GM12878 (cell line): Measurements from ENCODE around the gene FBF1. TPM values are rescaled to one million over a fixed set of nuclear protein-coding genes. Genes with fewer than 3 reads are reported as not detected.

Experiments
- ATAC-seq: fragments of 200-7000 bp; cut with Tn5 transposase; 3 replicates; pipeline ENCODE4 v1.9.1; 2020; ENCODE audit warnings: mild to moderate bottlenecking, moderate library complexity
- BruUV-seq: library from RNA; stranded (reverse); fragments of 400-500 nt; replicated peaks from 2 replicates; lab custom pipeline; 2021; lab: Mats Ljungman, UMichigan
- CTCF ChIA-PET: fragments of 300-600 bp; sonication (Branson Sonifier 250); formaldehyde crosslinking; extraction: SDS; loops from one replicate; lab custom pipeline; 2021; ENCODE audit warnings: inconsistent platforms; lab: Yijun Ruan, JAX
- POLR2A ChIA-PET: fragments of 350-600 bp; formaldehyde crosslinking; extraction: SDS; loops from one replicate; lab custom pipeline; 2021; ENCODE audit warnings: inconsistent platforms; lab: Charles Lee
- RAD21 ChIA-PET: fragments of 300-600 bp; sonication (Branson Sonifier 250); formaldehyde crosslinking; loops from one replicate; lab custom pipeline; 2023; ENCODE audit warnings: antibody characterized with exemption; ENCODE audit not compliant: unreplicated experiment; lab: Charles Lee
- SMC1A ChIA-PET: fragments of 300-600 bp; sonication (Branson Sonifier 250); formaldehyde crosslinking; loops from one replicate; lab custom pipeline; 2023; ENCODE audit not compliant: unreplicated experiment, uncharacterized antibody; lab: Charles Lee
- DNase-seq: peaks from one replicate; pipeline ENCODE4 v3.0.0-alpha.2; 2011; ENCODE audit warnings: low read depth, low spot score
- FAIRE-seq: peaks from 3 replicates; lab custom pipeline; 2011; peaks lifted over from hg19 to GRCh38; lab: Jason Lieb, UNC
- H2AFZ ChIP-seq: 2 replicates; pipeline ENCODE4 v1.6.0; 2011; ENCODE audit warnings: low read depth, low read length, control low read depth; ENCODE audit not compliant: control insufficient read depth
- H3K27ac ChIP-seq: 2 replicates; pipeline ENCODE4 v1.5.1; 2011; ENCODE audit warnings: control low read depth; ENCODE audit not compliant: control insufficient read depth, insufficient read depth
- H3K27me3 ChIP-seq, 2 experiments: replicated peaks in 1 of 2; 2 replicates each; pipeline versions ENCODE4 v1.6.0 to v1.6.1; 2011; ENCODE audit warnings: low read length in 1 of 2; ENCODE audit not compliant: control insufficient read depth in 2 of 2, insufficient read depth in 2 of 2
- H3K36me3 ChIP-seq, 2 experiments: 2 replicates each; pipeline ENCODE4 v1.5.1; 2011; ENCODE audit warnings: low read length in 1 of 2; ENCODE audit not compliant: control insufficient read depth in 2 of 2, insufficient read depth in 2 of 2
- H3K4me1 ChIP-seq: 2 replicates; pipeline ENCODE4 v1.6.1; 2011; ENCODE audit warnings: mild to moderate bottlenecking, low read length, moderate library complexity, mixed read lengths; ENCODE audit not compliant: control insufficient read depth, insufficient read depth
- H3K4me2 ChIP-seq: 2 replicates; pipeline ENCODE4 v1.6.0; 2011; ENCODE audit warnings: control low read depth; ENCODE audit not compliant: control insufficient read depth, insufficient read depth
- H3K4me3 ChIP-seq: fragments of 200-600 bp; sonication (generic); 2 replicates; pipeline ENCODE4 v1.5.1; 2016
- H3K79me2 ChIP-seq: 2 replicates; pipeline ENCODE4 v1.6.0; 2011; ENCODE audit warnings: low read length; ENCODE audit not compliant: control insufficient read depth, insufficient read depth
- H3K9ac ChIP-seq: 2 replicates; pipeline ENCODE4 v1.8.0; 2011; ENCODE audit warnings: low read length, control low read depth, mixed read lengths; ENCODE audit not compliant: control insufficient read depth, insufficient read depth
- H3K9me3 ChIP-seq: replicated peaks from 3 replicates; pipeline ENCODE4 v1.5.1; 2011; ENCODE audit warnings: mild to moderate bottlenecking, low read length; ENCODE audit not compliant: control insufficient read depth, insufficient read depth
- H4K20me1 ChIP-seq: 2 replicates; pipeline ENCODE4 v1.6.0; 2011; ENCODE audit not compliant: control insufficient read depth, insufficient read depth
- ASH2L ChIP-seq: fragments of 300-600, 200-600 bp; sonication (generic); IDR thresholded peaks from 2 replicates; pipeline ENCODE4 v1.6.1; 2017; ENCODE audit warnings: low read depth, mild to moderate bottlenecking, borderline replicate concordance
- BACH1 ChIP-seq: fragments of 450-650 bp; IDR thresholded peaks from 2 replicates; pipeline ENCODE4 v1.6.1; 2017; ENCODE audit warnings: mild to moderate bottlenecking, borderline replicate concordance
- HCFC1 ChIP-seq: fragments of 150-350 bp; IDR thresholded peaks from 2 replicates; pipeline ENCODE4 v1.6.1; 2014; ENCODE audit warnings: low read length
- KLF5 ChIP-seq: fragments of 450-650 bp; IDR thresholded peaks from 2 replicates; pipeline ENCODE4 v1.6.1; 2014; ENCODE audit warnings: mild to moderate bottlenecking; ENCODE audit not compliant: partially characterized antibody
- MTA2 ChIP-seq: fragments of 450-650 bp; IDR thresholded peaks from 2 replicates; pipeline ENCODE4 v1.6.1; 2016; ENCODE audit warnings: low read depth, mild to moderate bottlenecking, moderate library complexity
- NR2C1 ChIP-seq: fragments of 450-650 bp; IDR thresholded peaks from 2 replicates; pipeline ENCODE4 v1.6.1; 2017; ENCODE audit warnings: antibody characterized with exemption, mild to moderate bottlenecking, moderate library complexity
- PAX8 ChIP-seq: fragments of 450-650 bp; IDR thresholded peaks from 2 replicates; pipeline ENCODE4 v1.6.1; 2017; ENCODE audit warnings: mild to moderate bottlenecking, moderate library complexity
- RUNX3 ChIP-seq: IDR thresholded peaks from 2 replicates; pipeline ENCODE4 v1.6.1; 2012; ENCODE audit warnings: low read length, inconsistent platforms
- SIX5 ChIP-seq: IDR thresholded peaks from 2 replicates; pipeline ENCODE4 v1.6.1; 2011; ENCODE audit warnings: mild to moderate bottlenecking, low read depth, low read length, moderate library complexity; ENCODE audit not compliant: severe bottlenecking
- YY1 ChIP-seq: IDR thresholded peaks from 2 replicates; pipeline ENCODE4 v1.6.1; 2011; ENCODE audit warnings: low read depth, mild to moderate bottlenecking, low read length
- WGBS: methylation state at CpG from one replicate; pipeline ENCODE4 v1.1.6; 2016; ENCODE audit warnings: low lambda C conversion rate; ENCODE audit not compliant: insufficient replicate concordance, insufficient coverage; ENCODE audit errors: missing lambda C conversion rate; 5-methylcytosine and 5-hydroxymethylcytosine counted together
- in situ Hi-C: fragments of 300-500 bp; cut with MboI; formaldehyde crosslinking; loops from 9 replicates; pipeline ENCODE4 v1.14.3; 2018; ENCODE audit warnings: mixed read lengths
- intact Hi-C: fragments of 100-400 bp; cut with micrococcal nuclease; formaldehyde crosslinking; loops from one replicate; pipeline ENCODE4 v1.14.2; 2022; ENCODE audit not compliant: unreplicated experiment
- polyA plus RNA-seq, 11 experiments: library from polyadenylated mRNA; depleted of rRNA in 4 of 11; unstranded in 6 of 11; stranded (reverse) in 5 of 11; fragments of >200 nt; fragmentation: Nextera tagmentation in 4 of 11; fragmentation: Illumina TruSeq in 1 of 11; extraction: Ambion mirVana in 4 of 11; extraction: Trizol in 1 of 11; gene quantifications; 1 replicate in 1 of 11; 2 replicates in 10 of 11; pipeline versions ENCODE4 v1.2.1 to v1.2.3, GENCODE V29; 2011 to 2016; ENCODE audit warnings: inconsistent platforms in 2 of 11, missing spikeins in 2 of 11, low read depth in 1 of 11
- total RNA-seq, 4 experiments: library from RNA; depleted of rRNA in 3 of 4; stranded (reverse); fragments of >200 nt in 3 of 4; fragmentation: Illumina TruSeq in 1 of 4; extraction: Trizol in 1 of 4; gene quantifications; 2 replicates each; pipeline versions ENCODE4 v1.2.1 to v1.2.3, GENCODE V29; 2013 to 2021
- TF ChIP-seq, protein P1 (sequence below): fragments of 450-650 bp; IDR thresholded peaks from 2 replicates; pipeline ENCODE4 v1.6.1; 2016; ENCODE audit warnings: mild to moderate bottlenecking
- TF ChIP-seq, protein P2 (sequence below): IDR thresholded peaks from 2 replicates; pipeline ENCODE4 v1.6.1; 2011; ENCODE audit warnings: borderline replicate concordance, low read depth, mild to moderate bottlenecking, moderate library complexity, mixed read lengths, low read length; ENCODE audit not compliant: insufficient read depth; ENCODE audit errors: extremely low read length

The FBF1 gene
- total and polyA plus RNA-seq, 10 of the 15 experiments (the other 5 are each of a cell fraction or from before 2014, with no cell fraction given), result 0.29 to 15.0 (median 7.0) TPM

DNA sequence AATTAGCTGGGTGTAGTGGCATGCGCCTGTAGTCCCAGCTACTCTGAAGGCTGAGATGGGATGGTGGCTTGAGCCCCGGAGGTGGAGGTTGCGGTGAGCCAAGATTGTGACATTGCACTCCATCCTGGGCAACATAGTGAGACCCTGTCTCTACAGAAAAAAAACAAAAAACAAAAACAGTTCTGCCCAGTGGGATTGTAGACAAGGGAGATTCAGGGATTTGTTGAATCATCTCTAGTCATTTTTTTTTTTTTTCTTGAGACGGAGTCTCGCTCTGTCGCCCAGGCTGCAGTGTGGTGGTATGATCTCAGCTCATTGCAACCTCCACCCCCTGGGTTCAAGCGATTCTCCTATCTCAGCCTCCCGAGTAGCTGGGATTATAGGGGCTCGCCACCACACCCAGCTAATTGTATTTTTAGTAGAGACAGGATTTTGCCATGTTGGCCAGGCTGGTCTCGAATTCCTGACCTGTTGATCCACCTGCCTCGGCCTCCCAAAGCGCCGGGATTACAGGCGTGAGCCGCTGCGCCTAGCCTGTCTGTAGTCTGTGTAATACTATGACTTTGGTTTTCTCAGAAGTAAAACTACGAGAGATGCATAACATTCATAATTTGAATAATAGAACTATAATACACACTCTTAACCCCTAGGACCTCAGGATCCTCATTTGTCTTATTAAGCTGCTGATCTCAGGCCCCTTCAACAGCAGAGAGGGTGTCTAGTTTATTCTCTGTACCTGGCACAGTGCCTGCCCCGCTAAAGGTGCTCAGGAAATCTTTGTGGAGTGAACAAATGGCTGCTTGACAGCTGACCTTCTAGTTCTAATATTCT, 39.6 kb upstream of the FBF1 start:
- TF ChIP-seq ASH2L (no peak), SIX5 (no peak), RUNX3 (peak; percentile 4; the same call in 1 of the 2 replicates)
- TF ChIP-seq, all 136 proteins: peak for 1
- in situ Hi-C loops, result no loop called here
- POLR2A ChIA-PET, result interaction anchor here (0.6 to 2.9 kb wide), 11 partner anchors 8 to 373 kb away, joined by 3 to 24 read pairs (median 3); partner anchors contain the start of genes MRPL38 and PRPSAP1
- 56% methylated on average over 16 of the region's 18 CpGs for WGBS
- H3K4me2 ChIP-seq, result peak overlapping the region; percentile 73
- RAD21 ChIA-PET, result interaction anchor here (1.1 to 1.4 kb wide), 3 partner anchors 11 to 22 kb away, joined by 4 to 10 read pairs (median 9); no protein-coding TSS in a partner anchor
- no peaks in the 10 kb centered on the region for H3K36me3 ChIP-seq
- H3K9ac ChIP-seq, result peak overlapping the region; percentile 99
- BruUV-seq, result TSS peak; percentile 76
- H3K27ac ChIP-seq, result peak overlapping the region; percentile 99
- peaks cover 6% of the 10 kb centered on the region for H3K4me1 ChIP-seq
- no peaks in the 10 kb centered on the region for H4K20me1 ChIP-seq
- SMC1A ChIA-PET, result interaction anchor here (0.6 to 2.1 kb wide), 10 partner anchors 10 to 126 kb away, joined by 3 to 10 read pairs (median 4); partner anchors contain the start of gene WBP2
- H3K79me2 ChIP-seq, result peaks cover 20% of the 10 kb centered on the region
- no peaks in the 10 kb centered on the region for H3K9me3 ChIP-seq
- DNase-seq (no peak), FAIRE-seq (no peak), ATAC-seq (peak; percentile 11)
- peak overlapping the region; percentile 87 for H3K4me3 ChIP-seq
- intact Hi-C loops, result no loop called here
- no peaks in the 10 kb centered on the region for H3K27me3 ChIP-seq
- CTCF ChIA-PET, result interaction anchor here (0.6 to 1.4 kb wide), 14 partner anchors 11 to 643 kb away, joined by 3 to 7 read pairs (median 4); partner anchors contain the start of genes CDK3 and TRIM65
- no peak overlapping the region for H2AFZ ChIP-seq

DNA sequence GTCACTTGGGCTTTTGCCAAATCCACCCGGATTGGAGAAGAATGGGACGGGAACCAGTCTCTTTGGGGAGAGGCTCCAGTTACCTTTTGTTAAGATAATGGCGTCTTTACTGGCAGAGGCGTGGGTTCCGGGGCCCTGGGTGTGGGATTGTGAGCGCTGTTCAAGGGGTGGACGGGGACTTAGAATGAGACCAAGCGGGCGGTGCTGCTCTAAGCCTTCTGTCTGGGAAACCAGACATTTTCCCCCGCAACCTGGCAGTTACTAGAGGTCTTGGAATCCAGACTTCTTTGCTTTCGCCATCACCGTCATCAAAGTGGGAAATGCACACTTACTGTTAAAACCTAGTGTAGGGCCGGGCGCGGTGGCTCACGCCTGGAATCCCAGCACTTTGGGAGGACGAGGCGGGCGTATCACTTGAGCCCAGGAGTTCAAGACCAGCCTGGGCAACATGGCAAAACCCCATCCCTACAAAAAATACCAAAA, 38.9 kb upstream of the FBF1 start:
- FAIRE-seq, result no peak
- CTCF ChIA-PET, result interaction anchor here (0.6 to 1.4 kb wide), 10 partner anchors 12 to 642 kb away, joined by 3 to 7 read pairs (median 4); partner anchors contain the start of genes CDK3 and TRIM65
- Histone ChIP-seq H3K9me3 (no peaks in the 10 kb centered on the region), H3K9ac (peak overlapping the region; percentile 99), H3K27me3 (no peaks in the 10 kb centered on the region), H4K20me1 (no peaks in the 10 kb centered on the region), H2AFZ (peak overlapping the region; percentile 96), H3K4me2 (peak overlapping the region; percentile 73), H3K4me1 (peaks cover 6% of the 10 kb centered on the region), H3K79me2 (peaks cover 20% of the 10 kb centered on the region), H3K27ac (peak overlapping the region; percentile 99), H3K36me3 (no peaks in the 10 kb centered on the region), H3K4me3 (peak overlapping the region; percentile 87)
- ATAC-seq, result peak; percentile 48
- intact Hi-C loops (no loop called here), in situ Hi-C loops (no loop called here)
- POLR2A ChIA-PET, result interaction anchor here (0.6 to 2.9 kb wide), 7 partner anchors 9 to 374 kb away, joined by 3 to 24 read pairs (median 3); partner anchors contain the start of genes MRPL38 and PRPSAP1
- TSS peak; percentile 79 for BruUV-seq
- no peak for DNase-seq
- RAD21 ChIA-PET, result interaction anchor here (1.1 to 1.4 kb wide), 3 partner anchors 12 to 23 kb away, joined by 4 to 10 read pairs (median 9); no protein-coding TSS in a partner anchor
- WGBS, result under 1% methylated on average over 19 of the region's 19 CpGs
- SMC1A ChIA-PET, result interaction anchor here (0.7 to 2.1 kb wide), 8 partner anchors 10 to 125 kb away, joined by 3 to 10 read pairs (median 4); partner anchors contain the start of gene WBP2
- TF ChIP-seq YY1, result peak; percentile 90
- peak; percentile 41 for TF ChIP-seq BACH1
- no peak; the same call in 1 of the 2 replicates for TF ChIP-seq HCFC1
- peak; percentile 2 for TF ChIP-seq KLF5
- TF ChIP-seq, protein P1, sequence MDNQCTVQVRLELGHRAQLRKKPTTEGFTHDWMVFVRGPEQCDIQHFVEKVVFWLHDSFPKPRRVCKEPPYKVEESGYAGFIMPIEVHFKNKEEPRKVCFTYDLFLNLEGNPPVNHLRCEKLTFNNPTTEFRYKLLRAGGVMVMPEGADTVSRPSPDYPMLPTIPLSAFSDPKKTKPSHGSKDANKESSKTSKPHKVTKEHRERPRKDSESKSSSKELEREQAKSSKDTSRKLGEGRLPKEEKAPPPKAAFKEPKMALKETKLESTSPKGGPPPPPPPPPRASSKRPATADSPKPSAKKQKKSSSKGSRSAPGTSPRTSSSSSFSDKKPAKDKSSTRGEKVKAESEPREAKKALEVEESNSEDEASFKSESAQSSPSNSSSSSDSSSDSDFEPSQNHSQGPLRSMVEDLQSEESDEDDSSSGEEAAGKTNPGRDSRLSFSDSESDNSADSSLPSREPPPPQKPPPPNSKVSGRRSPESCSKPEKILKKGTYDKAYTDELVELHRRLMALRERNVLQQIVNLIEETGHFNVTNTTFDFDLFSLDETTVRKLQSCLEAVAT, result peak; percentile 81
- TF ChIP-seq PAX8, result peak; percentile 71; the same call in 1 of the 2 replicates
- TF ChIP-seq, protein P2, sequence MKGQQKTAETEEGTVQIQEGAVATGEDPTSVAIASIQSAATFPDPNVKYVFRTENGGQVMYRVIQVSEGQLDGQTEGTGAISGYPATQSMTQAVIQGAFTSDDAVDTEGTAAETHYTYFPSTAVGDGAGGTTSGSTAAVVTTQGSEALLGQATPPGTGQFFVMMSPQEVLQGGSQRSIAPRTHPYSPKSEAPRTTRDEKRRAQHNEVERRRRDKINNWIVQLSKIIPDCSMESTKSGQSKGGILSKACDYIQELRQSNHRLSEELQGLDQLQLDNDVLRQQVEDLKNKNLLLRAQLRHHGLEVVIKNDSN, result no peak
- TF ChIP-seq NR2C1, result peak; percentile 42; the same call in 1 of the 2 replicates
- peak; percentile 23; the same call in 1 of the 2 replicates for TF ChIP-seq MTA2
